ENCODE measurements around the gene SLC25A42. TPM values are rescaled to one million over a fixed set of nuclear protein-coding genes. Genes with fewer than 3 reads are reported as not detected.

The SLC25A42 gene
- total and polyA plus RNA-seq, 2 of the 4 experiments (the other 2 are of a cell fraction), result 2.0 to 9.9 TPM

- Histone ChIP-seq H2BK15ac (ENCODE audit: low read depth, low read length) (no peak overlapping the region), H2BK5ac (ENCODE audit: low read depth, low read length, poor library complexity, severe bottlenecking) (no peak overlapping the region), H2BK120ac (ENCODE audit: low read depth, low read length) (no peak overlapping the region), H4K91ac (ENCODE audit: insufficient read depth, low read depth, low read length) (no peak overlapping the region), H3K4me3 (ENCODE audit: insufficient read depth, low read depth, low read length) (no peak overlapping the region), H4K20me1 (ENCODE audit: insufficient read depth, low read length) (peaks cover 3% of the 10 kb centered on the region; the same call in 1 of the 2 replicates), H3K9ac (ENCODE audit: low read depth, low read length) (no peak overlapping the region), H2AK9ac (replicated peaks; ENCODE audit: low read depth, low read length, poor library complexity) (no peak overlapping the region), H3K4me2 (ENCODE audit: low read depth, low read length) (no peak overlapping the region), H2AFZ (replicated peaks; ENCODE audit: low read length, poor library complexity) (no peak overlapping the region), H4K5ac (ENCODE audit: low read depth, low read length) (no peak overlapping the region), H2AK5ac (ENCODE audit: low read depth, low read length) (no peak overlapping the region), H3K36me3 (ENCODE audit: control insufficient read depth, insufficient read depth, low read length) (peaks cover 7% of the 10 kb centered on the region; the same call in 1 of the 2 replicates), H3K9me3 (ENCODE audit: control insufficient read depth, insufficient read depth, low read length) (0 out of 2 replicates have a peak, but pooled peaks cover 2% of the 10 kb centered on the region), H4K8ac (ENCODE audit: low read depth in 2 of 2, low read length in 2 of 2) (no peak overlapping the region), H3K27ac (ENCODE audit: insufficient read depth, low read length) (no peak overlapping the region), H3K4ac (ENCODE audit: low read depth, low read length) (no peak overlapping the region), H3K18ac (ENCODE audit: low read depth, low read length) (no peak overlapping the region), H3K56ac (ENCODE audit: extremely low read depth, insufficient read depth, low read length) (no peak overlapping the region), H3K23ac (ENCODE audit: low read depth, low read length) (no peak overlapping the region), H3K79me1 (ENCODE audit: low read depth in 1 of 2, low read length in 2 of 2) (0 out of 4 replicates have a peak, but pooled peaks cover 0 to 3% of the 10 kb centered on the region in 2 experiments), H3K9me1 (ENCODE audit: insufficient read depth, low read length) (no peaks in the 10 kb centered on the region), H3K4me1 (ENCODE audit: control insufficient read depth, insufficient read depth, low read length) (no peaks in the 10 kb centered on the region), H2BK20ac (ENCODE audit: low read depth, low read length) (no peak overlapping the region), H3K14ac (replicated peaks; ENCODE audit: low read depth, low read length) (no peak overlapping the region), H3K27me3 (ENCODE audit: control insufficient read depth, insufficient read depth, low read length) (no peaks in the 10 kb centered on the region)
- in situ Hi-C loops (cut with MboI; ENCODE audit: low sequenced_read_pairs) (no loop called here), intact Hi-C loops (cut with micrococcal nuclease) (no loop called here), dilution Hi-C loops (cut with HindIII; ENCODE audit: low sequenced_read_pairs, unreplicated experiment) (no loop called here)
- TF ChIP-seq MAFK (IDR thresholded peaks at IDR 0.05; ENCODE audit: low read depth, low read length) (peak; percentile 92), CTCF (conservative IDR thresholded peaks at IDR 0.05; ENCODE audit: low read depth, low read length) (no peak), USF2 (IDR thresholded peaks at IDR 0.05; ENCODE audit: low read depth, low read length) (no peak)
- ChIA-PET POLR2A (ENCODE audit: unreplicated experiment) (no interaction called here), CTCF (no interaction called here)
- WGBS, 2 experiments (ENCODE audit: extremely low coverage in 2 of 2, insufficient read length in 1 of 2), result 100% methylated on average over 2 of the region's 6 CpGs; no CpG with 5 or more reads in 1 of the 2 experiments
- ATAC-seq (ENCODE audit: low read depth) (no peak), DNase-seq (no peak)
- no TSS peak for BruUV-seq (replicated peaks)
Measured at GRCh38 chr19:19126102-19126501, 62.3 kb downstream of the SLC25A42 start.
